GM12878 (cell line): ENCODE results near the gene ZNF688. TPM values are rescaled to one million over a fixed set of nuclear protein-coding genes. Genes with fewer than 3 reads are reported as not detected.
A peak's percentile ranks its signal among the peaks of the same experiment; 100 is the strongest.

ENCODE experiments used
- ATF2 ChIP-seq: IDR thresholded peaks from 2 replicates; pipeline ENCODE4 v1.6.1; 2012; ENCODE audit warnings: low read length, inconsistent platforms
- BHLHE40 ChIP-seq, 2 experiments: fragments of 450-650 bp in 1 of 2; IDR thresholded peaks; 2 replicates each; pipeline ENCODE4 v1.6.1; 2011 to 2017; ENCODE audit warnings: low read depth in 2 of 2, borderline replicate concordance in 1 of 2, improper control_type of control experiment in 1 of 2, low read length in 1 of 2, mild to moderate bottlenecking in 1 of 2
- CEBPZ ChIP-seq: fragments of 150-350 bp; IDR thresholded peaks from 2 replicates; pipeline ENCODE4 v1.6.1; 2016; ENCODE audit warnings: low read depth, low read length
- EGR1 ChIP-seq, 2 experiments: IDR thresholded peaks; 1 replicate in 1 of 2; 2 replicates in 1 of 2; pipeline ENCODE4 v1.6.1; 2011 to 2012; ENCODE audit warnings: low read depth in 2 of 2, low read length in 2 of 2, borderline replicate concordance in 1 of 2, mild to moderate bottlenecking in 1 of 2, moderate library complexity in 1 of 2
- IKZF1 ChIP-seq: fragments of 450-650 bp; conservative IDR thresholded peaks from 2 replicates; pipeline ENCODE4 v1.6.1; 2017; ENCODE audit warnings: antibody characterized with exemption, mild to moderate bottlenecking
- MEF2B ChIP-seq: fragments of 450-650 bp; IDR thresholded peaks from 2 replicates; pipeline ENCODE4 v1.6.1; 2018; ENCODE audit warnings: mild to moderate bottlenecking, moderate library complexity; ENCODE audit not compliant: partially characterized antibody, poor library complexity, severe bottlenecking
- RAD51 ChIP-seq: fragments of 450-650 bp; IDR thresholded peaks from 2 replicates; pipeline ENCODE4 v1.6.1; 2016; ENCODE audit warnings: moderate library complexity, mild to moderate bottlenecking, inconsistent platforms
- RB1 ChIP-seq: fragments of 450-650 bp; formaldehyde crosslinking; IDR thresholded peaks from 2 replicates; pipeline ENCODE4 v1.6.1; 2017; ENCODE audit warnings: mild to moderate bottlenecking, borderline replicate concordance
- ZBTB11 ChIP-seq: fragments of 450-650 bp; formaldehyde crosslinking; IDR thresholded peaks from 2 replicates; pipeline ENCODE4 v1.5.0; 2022; ENCODE audit warnings: mild to moderate bottlenecking, missing genetic modification characterization
- ZZZ3 ChIP-seq: IDR thresholded peaks from 2 replicates; pipeline ENCODE4 v1.6.1; 2011; ENCODE audit warnings: low read depth; ENCODE audit not compliant: control insufficient read depth, insufficient read length
- polyA plus RNA-seq, 11 experiments: library from polyadenylated mRNA; depleted of rRNA in 4 of 11; unstranded in 6 of 11; stranded (reverse) in 5 of 11; fragments of >200 nt; fragmentation: Nextera tagmentation in 4 of 11; fragmentation: Illumina TruSeq in 1 of 11; extraction: Ambion mirVana in 4 of 11; extraction: Trizol in 1 of 11; gene quantifications; 1 replicate in 1 of 11; 2 replicates in 10 of 11; pipeline versions ENCODE4 v1.2.1 to v1.2.3, GENCODE V29; 2011 to 2016; ENCODE audit warnings: inconsistent platforms in 2 of 11, missing spikeins in 2 of 11, low read depth in 1 of 11
- total RNA-seq, 4 experiments: library from RNA; depleted of rRNA in 3 of 4; stranded (reverse); fragments of >200 nt in 3 of 4; fragmentation: Illumina TruSeq in 1 of 4; extraction: Trizol in 1 of 4; gene quantifications; 2 replicates each; pipeline versions ENCODE4 v1.2.1 to v1.2.3, GENCODE V29; 2013 to 2021

Gene ZNF688
- total and polyA plus RNA-seq, 10 of the 15 experiments (the other 5 are each of a cell fraction or from before 2014, with no cell fraction given) = 0.14 to 17.4 (median 10.6) TPM

- TF ChIP-seq ATF2 (no peak; the same call in 1 of the 2 replicates), EGR1 (IDR thresholded peaks at IDR 0.05; ENCODE audit: borderline replicate concordance in 1 of 2, low read depth in 2 of 2, low read length in 2 of 2) (0 out of 3 replicates have a peak, but pooled peaks of 1 of the 2 experiments have one; percentile 32), BHLHE40 (IDR thresholded peaks at IDR 0.05; ENCODE audit: borderline replicate concordance in 1 of 2, low read depth in 2 of 2, low read length in 1 of 2) (peak in 1 of 2 experiments; percentile 31; a peak in 1 of 4 replicates), ZZZ3 (no peak), RB1 (peak; percentile 60; the same call in 1 of the 2 replicates), CEBPZ (no peak), IKZF1 (peak; percentile 97), ZBTB11 (CRISPR knock-in tag) (no peak), RAD51 (no peak), MEF2B (no peak)
Observed at GRCh38 chr16:30571445-30572322, at the start of gene ZNF688 (continued).
